GM12801 (cell line): ENCODE results near the gene SLC16A8.

ENCODE experiments used
- CTCF ChIP-seq: IDR thresholded peaks from one replicate; pipeline ENCODE4 v1.5.1; 2011; ENCODE audit warnings: control low read depth; ENCODE audit not compliant: insufficient read length; ENCODE audit errors: extremely low read depth

The SLC16A8 gene

GRCh38 chr22:38031491-38031890 lies 52.5 kb downstream of the SLC16A8 start:
- TF ChIP-seq CTCF, result no peak

GRCh38 chr22:38030311-38031133 lies 53.5 kb downstream of the SLC16A8 start:
- no peak for TF ChIP-seq CTCF

GRCh38 chr22:38029901-38030300 lies 54.1 kb downstream of the SLC16A8 start:
- no peak for TF ChIP-seq CTCF

- no peak for TF ChIP-seq CTCF
These were observed 54.6 kb downstream of the SLC16A8 start for GRCh38 chr22:38029370-38029769.

GRCh38 chr22:38028344-38029130 lies 55.4 kb downstream of the SLC16A8 start:
- no peak for TF ChIP-seq CTCF
